Activated T-helper 17 cell treated with anti-CD3 and anti-CD28 coated beads, Interleukin-2, amount 50 U/mL, for 72 hours (primary cell): ENCODE results near the gene FOXS1. TPM values are rescaled to one million over a fixed set of nuclear protein-coding genes. Genes with fewer than 3 reads are reported as not detected.
"Not testable (repeated sequence)": the region's sequence is repeated elsewhere in the genome, so short reads cannot be mapped to it uniquely, and the experiment has no call there.

Experiments used
- ATAC-seq: fragments of 150-1000 bp; cut with Tn5 transposase; replicated peaks from 2 replicates; pipeline ENCODE4 v1.10.0; 2021; ENCODE audit warnings: mild to moderate bottlenecking, moderate library complexity
- H3K27ac Mint-ChIP-seq: one replicate; pipeline ENCODE4 v1.8.0; 2022; ENCODE audit warnings: mixed read lengths
- H3K27me3 Mint-ChIP-seq: one replicate; pipeline ENCODE4 v1.8.0; 2022; ENCODE audit warnings: mixed read lengths
- H3K36me3 Mint-ChIP-seq: one replicate; pipeline ENCODE4 v1.8.0; 2022; ENCODE audit warnings: low read depth, mild to moderate bottlenecking, mixed read lengths
- H3K4me1 Mint-ChIP-seq: one replicate; pipeline ENCODE4 v1.8.0; 2022; ENCODE audit warnings: mixed read lengths
- H3K4me3 Mint-ChIP-seq: one replicate; pipeline ENCODE4 v1.8.0; 2022; ENCODE audit warnings: mild to moderate bottlenecking, mixed read lengths
- H3K9me3 Mint-ChIP-seq: one replicate; pipeline ENCODE4 v1.8.0; 2022; ENCODE audit warnings: mixed read lengths
- total RNA-seq, 2 donors: library from RNA; stranded (reverse); gene quantifications; one replicate each; pipeline ENCODE4 v1.2.3, GENCODE V29; 2022

The FOXS1 gene
- total RNA-seq, 2 donors from 2014 or later, result not detected

DNA sequence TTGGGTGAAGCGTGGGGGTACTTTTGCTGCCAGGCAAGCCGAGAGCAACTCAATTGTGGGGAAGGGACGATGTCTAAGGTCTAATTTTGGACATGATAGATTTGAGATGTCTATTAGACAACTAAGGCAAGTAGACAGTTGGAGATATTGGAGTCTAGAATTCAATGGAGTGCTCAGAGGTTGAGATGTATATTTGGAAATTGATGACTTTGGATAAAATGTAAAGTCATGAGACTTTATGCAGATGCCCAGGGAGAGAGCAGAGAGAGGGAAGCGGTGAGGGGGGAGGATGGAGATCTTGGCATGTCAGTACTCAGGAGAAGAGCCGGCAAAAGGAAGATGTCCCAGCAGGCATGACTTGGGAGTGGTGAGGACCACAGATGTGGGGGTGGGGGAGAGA, 19.3 kb downstream of the FOXS1 start:
- H3K27me3 Mint-ChIP-seq, result no peaks in the 10 kb centered on the region
- H3K36me3 Mint-ChIP-seq, result no peaks in the 10 kb centered on the region
- no peak overlapping the region for H3K4me3 Mint-ChIP-seq
- no peak for ATAC-seq
- H3K4me1 Mint-ChIP-seq, result no peaks in the 10 kb centered on the region
- no peaks in the 10 kb centered on the region for H3K9me3 Mint-ChIP-seq
- no peak overlapping the region for H3K27ac Mint-ChIP-seq

DNA sequence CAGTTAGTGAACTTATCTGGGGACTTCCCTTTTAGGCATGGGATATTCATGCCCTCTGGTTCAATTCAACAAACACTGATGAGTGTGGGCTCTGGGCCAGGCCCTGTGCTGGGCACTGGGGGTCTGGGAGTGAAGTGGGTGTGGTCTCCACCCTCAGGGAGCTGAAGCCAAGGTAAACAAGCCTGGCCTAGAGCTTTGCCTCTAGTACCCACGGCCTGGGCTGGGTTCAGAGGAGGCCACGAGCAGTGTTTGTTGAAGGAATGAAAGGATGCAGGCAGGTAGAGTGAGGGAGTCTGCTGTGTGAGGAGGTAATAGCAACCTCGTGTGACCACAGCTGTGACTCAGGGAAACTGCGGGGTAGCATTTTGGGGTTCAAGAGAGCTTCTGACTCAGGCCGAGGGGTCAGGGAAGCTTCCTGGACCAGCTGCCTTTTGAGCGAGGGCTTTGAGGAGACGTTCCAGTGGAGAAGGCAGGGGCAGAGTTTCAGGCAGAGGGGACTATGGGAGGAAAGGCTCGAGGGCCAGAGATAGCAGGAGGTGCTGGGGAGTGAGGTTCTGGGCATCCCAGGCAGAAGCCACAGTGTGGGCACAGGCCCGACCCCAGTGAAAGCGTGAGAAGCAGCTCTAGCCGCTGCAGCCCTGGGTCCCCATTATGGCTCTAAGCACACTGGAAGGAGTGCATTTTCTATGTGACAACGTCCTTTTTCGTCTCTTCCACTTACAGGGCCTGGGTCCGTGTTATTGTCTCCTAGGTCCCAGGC, 20.7 kb downstream of the FOXS1 start:
- H3K4me1 Mint-ChIP-seq, result no peaks in the 10 kb centered on the region

DNA sequence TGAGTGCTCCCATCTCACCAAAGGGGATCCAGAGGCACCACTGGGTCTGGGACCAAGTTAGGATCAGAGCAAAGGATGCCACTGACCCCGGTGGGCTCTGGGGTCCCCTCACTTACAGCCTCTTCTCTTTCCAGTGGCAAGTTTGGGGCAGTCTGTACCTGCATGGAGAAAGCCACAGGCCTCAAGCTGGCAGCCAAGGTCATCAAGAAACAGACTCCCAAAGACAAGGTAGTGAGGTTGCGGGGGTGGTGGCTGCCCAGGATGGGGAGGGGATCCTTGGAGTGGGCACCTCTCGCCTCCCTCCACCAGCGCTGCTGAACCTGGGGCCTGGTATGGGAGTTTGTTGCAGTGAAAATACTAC, 21.3 kb downstream of the FOXS1 start:
- no peaks in the 10 kb centered on the region for H3K36me3 Mint-ChIP-seq
- no peaks in the 10 kb centered on the region for H3K4me1 Mint-ChIP-seq
- ATAC-seq, result no peak
- H3K9me3 Mint-ChIP-seq, result no peaks in the 10 kb centered on the region
- H3K27me3 Mint-ChIP-seq, result no peaks in the 10 kb centered on the region
- H3K27ac Mint-ChIP-seq, result no peak overlapping the region
- no peak overlapping the region for H3K4me3 Mint-ChIP-seq

More for the DNA sequence above, 20.7 kb downstream of the FOXS1 start:
- no peak for ATAC-seq
- H3K27me3 Mint-ChIP-seq, result no peaks in the 10 kb centered on the region
- H3K36me3 Mint-ChIP-seq, result no peaks in the 10 kb centered on the region
- no peaks in the 10 kb centered on the region for H3K9me3 Mint-ChIP-seq
- no peak overlapping the region for H3K27ac Mint-ChIP-seq
- no peak overlapping the region for H3K4me3 Mint-ChIP-seq

DNA sequence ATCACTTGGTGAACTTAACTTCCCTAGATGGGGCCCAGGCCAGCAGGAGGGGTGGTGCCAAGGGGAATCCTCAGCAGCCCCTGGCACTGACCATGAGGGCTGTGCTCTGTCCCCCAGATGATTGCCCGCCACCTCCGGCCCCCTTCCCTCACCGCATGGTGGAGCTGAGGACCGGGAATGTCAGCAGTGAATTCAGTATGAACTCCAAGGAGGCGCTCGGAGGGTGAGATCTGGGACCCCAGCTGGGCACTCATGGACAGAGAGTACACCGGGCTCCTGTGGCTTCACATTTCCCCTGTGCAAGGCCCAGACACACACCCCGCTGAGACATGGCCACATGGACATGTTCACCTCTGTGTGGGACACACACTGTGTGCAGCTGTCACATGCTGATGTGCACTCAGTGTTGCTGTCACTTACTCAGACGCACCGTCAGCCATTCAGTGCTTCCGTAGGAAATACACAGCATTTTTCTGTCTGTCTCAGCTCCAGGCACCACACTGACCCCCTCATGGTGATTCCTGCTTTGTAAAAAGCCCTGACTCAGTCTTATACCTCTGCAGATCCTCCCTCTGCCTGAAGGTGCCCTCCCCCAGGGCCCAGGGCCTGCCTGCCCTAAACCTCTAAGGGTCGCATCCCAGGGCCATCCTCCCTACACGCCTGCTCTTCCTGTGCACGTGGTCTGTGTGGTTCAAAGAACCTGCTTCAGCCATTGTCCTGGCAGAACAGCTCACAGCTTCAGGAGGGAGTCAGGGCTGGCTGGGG, 21.9 kb downstream of the FOXS1 start:
- Mint-ChIP-seq H3K9me3 (no peaks in the 10 kb centered on the region), H3K36me3 (no peaks in the 10 kb centered on the region), H3K4me1 (no peaks in the 10 kb centered on the region), H3K27ac (no peak overlapping the region), H3K4me3 (no peak overlapping the region), H3K27me3 (no peaks in the 10 kb centered on the region)
- ATAC-seq, result no peak

DNA sequence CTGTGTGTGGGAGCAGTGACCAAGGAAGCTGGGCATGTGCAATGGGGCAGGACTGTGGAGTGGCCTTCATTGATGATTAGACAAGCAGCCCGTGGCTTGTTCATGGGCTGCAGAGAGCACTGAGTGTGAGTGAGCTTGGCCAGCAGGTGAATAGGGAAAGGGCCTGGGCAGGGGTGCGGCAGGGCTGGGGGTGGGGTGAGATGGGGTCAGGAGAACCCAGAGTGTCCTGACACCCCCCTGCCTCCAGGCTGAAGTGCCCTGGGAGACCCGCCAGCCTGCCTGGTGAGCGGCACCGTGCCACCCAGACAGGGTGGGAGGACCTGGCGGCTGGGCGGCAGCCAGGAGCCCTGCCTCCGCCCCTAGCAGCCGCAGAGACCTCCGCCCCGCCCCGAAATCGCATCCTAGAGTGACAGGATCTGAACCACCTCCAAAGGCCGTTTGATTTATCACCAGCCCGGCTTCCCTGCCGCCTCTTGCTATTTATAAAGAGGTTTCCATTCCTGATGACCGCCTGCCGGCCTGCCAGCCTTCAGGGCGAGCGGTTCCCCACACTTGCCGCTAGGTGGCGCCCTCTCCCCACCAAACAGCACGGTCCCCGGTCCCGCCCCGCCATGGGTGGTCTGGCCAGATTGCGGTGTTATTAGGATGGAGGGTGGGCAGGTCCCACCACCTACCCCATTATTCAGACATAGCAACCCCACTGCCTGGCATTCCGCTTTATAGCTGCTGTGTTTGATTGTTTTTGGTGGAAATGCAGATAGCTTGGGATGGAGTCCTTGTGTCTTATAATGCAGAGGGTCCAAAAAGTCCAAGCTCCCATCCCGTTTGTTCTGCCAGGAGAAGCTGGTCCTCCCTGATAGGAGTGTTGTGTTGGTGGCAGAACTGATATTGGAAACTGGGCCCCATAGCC, 22.7 kb downstream of the FOXS1 start:
- H3K36me3 Mint-ChIP-seq, result no peaks in the 10 kb centered on the region
- no peaks in the 10 kb centered on the region for H3K9me3 Mint-ChIP-seq
- H3K27ac Mint-ChIP-seq, result no peak overlapping the region
- H3K4me1 Mint-ChIP-seq, result no peaks in the 10 kb centered on the region
- H3K27me3 Mint-ChIP-seq, result no peaks in the 10 kb centered on the region
- peak; percentile 84 for ATAC-seq
- H3K4me3 Mint-ChIP-seq, result peak overlapping the region; percentile 10

DNA sequence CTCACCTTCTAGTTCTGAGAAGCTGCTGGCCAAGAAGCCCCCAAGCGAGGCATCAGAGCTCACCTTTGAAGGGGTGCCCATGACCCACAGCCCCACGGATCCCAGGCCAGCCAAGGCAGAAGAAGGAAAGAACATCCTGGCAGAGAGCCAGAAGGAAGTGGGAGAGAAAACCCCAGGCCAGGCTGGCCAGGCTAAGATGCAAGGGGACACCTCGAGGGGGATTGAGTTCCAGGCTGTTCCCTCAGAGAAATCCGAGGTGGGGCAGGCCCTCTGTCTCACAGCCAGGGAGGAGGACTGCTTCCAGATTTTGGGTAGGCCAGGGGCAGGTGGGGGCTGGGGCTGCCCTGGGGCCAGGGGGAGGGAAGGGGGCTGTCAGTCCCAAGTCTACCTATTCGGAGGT, 24.0 kb downstream of the FOXS1 start:
- no peaks in the 10 kb centered on the region for H3K4me1 Mint-ChIP-seq
- no peaks in the 10 kb centered on the region for H3K27me3 Mint-ChIP-seq
- ATAC-seq, result no peak
- H3K36me3 Mint-ChIP-seq, result no peaks in the 10 kb centered on the region
- no peak overlapping the region for H3K4me3 Mint-ChIP-seq
- H3K9me3 Mint-ChIP-seq, result no peaks in the 10 kb centered on the region
- H3K27ac Mint-ChIP-seq, result no peak overlapping the region

DNA sequence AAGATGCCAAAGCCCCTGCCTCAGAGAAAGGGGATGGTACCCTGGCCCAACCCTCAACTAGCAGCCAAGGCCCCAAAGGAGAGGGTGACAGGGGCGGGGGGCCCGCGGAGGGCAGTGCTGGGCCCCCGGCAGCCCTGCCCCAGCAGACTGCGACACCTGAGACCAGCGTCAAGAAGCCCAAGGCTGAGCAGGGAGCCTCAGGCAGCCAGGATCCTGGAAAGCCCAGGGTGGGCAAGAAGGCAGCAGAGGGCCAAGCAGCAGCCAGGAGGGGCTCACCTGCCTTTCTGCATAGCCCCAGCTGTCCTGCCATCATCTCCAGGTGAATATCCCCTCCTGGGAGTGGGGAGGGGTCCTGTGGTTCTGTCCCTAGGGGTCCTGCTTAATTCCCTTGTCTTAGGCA, 25.2 kb downstream of the FOXS1 start:
- H3K9me3 Mint-ChIP-seq, result no peaks in the 10 kb centered on the region
- no peaks in the 10 kb centered on the region for H3K36me3 Mint-ChIP-seq
- ATAC-seq, result no peak
- no peak overlapping the region for H3K27ac Mint-ChIP-seq
- no peaks in the 10 kb centered on the region for H3K4me1 Mint-ChIP-seq
- H3K27me3 Mint-ChIP-seq, result no peaks in the 10 kb centered on the region
- H3K4me3 Mint-ChIP-seq, result no peak overlapping the region

DNA sequence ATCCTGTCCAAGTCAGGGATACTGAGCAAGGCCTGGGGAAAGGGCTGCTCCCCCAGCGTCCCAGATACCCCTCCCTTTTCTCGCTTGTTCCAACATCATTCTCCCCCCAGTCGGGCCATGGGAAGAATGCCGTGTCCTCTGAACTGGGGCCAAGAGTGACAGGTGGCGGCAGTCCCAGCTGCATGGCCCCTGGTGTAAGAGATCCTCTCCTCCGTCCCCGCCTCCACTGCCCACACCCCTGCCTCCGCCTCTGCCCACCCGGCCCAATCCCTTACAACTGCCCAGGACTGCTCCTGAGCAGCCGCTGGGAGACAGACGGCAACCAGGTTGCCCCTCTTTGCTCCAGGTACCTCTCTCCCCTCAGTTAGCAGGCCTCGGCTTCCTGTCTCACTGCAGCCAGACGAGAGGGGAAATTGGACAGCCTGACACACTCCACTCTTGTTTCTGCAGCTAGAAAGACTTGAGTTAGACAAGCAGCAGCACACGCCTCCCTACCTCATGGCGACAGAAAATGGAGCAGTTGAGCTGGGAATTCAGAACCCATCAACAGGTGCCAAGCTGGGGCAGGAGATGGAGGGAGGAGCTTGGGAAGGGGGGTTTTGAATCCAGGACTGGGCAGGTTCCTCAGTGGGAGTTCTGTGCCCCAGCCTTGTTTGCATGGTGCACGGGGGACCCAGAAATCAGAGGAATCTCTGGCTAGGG, 26.2 kb downstream of the FOXS1 start, which contains the start of gene MYLK2:
MYLK2 (plus strand) TSS at position 274 of the 702 bp plus-strand sequence; CDS start at position 499, 225 bp downstream.
- H3K27ac Mint-ChIP-seq, result no peak within 1 kb of the TSS

DNA sequence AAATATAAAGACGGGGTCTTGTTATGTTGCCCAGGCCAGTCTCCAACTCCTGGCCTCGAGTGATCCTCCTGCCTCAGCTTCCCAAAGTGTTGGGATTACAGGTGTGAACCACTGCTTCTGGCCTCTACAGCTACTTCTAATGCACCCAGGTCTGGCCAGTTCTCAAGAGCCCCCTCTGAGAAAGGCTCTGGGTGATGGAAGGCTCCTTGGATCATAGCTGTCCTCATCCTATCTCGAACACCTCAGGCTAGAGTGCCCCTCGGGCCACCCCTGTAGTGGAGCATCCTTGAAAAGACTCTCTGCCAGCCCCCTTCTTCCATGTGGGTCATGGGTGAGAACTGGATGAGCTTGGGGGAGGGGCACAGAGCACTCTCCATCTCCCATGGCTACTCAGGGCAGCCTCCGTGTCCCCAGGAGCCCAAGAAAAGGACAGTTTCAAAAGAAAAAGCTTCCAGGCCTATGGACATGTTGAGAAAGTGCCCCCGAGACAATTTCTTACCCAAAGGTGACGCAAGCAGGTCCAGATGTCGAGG, 27.0 kb downstream of the FOXS1 start:
- ATAC-seq, result no peak
- Mint-ChIP-seq H3K4me3 (no peak overlapping the region), H3K36me3 (no peaks in the 10 kb centered on the region), H3K27ac (no peak overlapping the region), H3K9me3 (no peaks in the 10 kb centered on the region), H3K4me1 (no peaks in the 10 kb centered on the region), H3K27me3 (no peaks in the 10 kb centered on the region)

More for the DNA sequence above, 26.2 kb downstream of the FOXS1 start, which contains the start of gene MYLK2:
- no peak for ATAC-seq
- Mint-ChIP-seq H3K27me3 (no peaks in the 10 kb centered on the region), H3K9me3 (no peaks in the 10 kb centered on the region), H3K4me1 (no peaks in the 10 kb centered on the region), H3K4me3 (no peak within 1 kb of the TSS), H3K36me3 (no peaks in the 10 kb centered on the region)

DNA sequence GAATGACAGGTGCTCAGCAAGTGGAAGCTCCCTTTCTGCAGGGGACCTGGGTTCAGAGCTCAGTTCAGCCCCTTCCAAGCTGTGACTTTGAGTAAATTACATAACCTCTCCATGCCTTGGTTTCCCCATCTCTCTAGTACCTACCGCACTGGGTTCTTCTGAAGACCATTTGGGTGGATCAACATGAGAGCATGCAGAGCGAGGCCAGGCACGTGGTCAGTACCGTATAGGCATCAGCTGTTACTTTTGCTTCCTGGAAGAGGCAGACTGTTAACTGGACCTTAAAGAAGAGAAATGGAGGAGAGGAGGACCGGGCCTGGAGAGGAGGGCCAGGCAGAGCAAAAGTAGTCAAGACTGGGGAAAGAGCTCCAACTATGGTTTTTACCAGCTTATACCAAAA, 27.9 kb downstream of the FOXS1 start:
- no peaks in the 10 kb centered on the region for H3K9me3 Mint-ChIP-seq
- H3K4me3 Mint-ChIP-seq, result no peak overlapping the region
- no peaks in the 10 kb centered on the region for H3K27me3 Mint-ChIP-seq
- H3K27ac Mint-ChIP-seq, result no peak overlapping the region
- ATAC-seq, result no peak
- no peaks in the 10 kb centered on the region for H3K4me1 Mint-ChIP-seq
- no peaks in the 10 kb centered on the region for H3K36me3 Mint-ChIP-seq

DNA sequence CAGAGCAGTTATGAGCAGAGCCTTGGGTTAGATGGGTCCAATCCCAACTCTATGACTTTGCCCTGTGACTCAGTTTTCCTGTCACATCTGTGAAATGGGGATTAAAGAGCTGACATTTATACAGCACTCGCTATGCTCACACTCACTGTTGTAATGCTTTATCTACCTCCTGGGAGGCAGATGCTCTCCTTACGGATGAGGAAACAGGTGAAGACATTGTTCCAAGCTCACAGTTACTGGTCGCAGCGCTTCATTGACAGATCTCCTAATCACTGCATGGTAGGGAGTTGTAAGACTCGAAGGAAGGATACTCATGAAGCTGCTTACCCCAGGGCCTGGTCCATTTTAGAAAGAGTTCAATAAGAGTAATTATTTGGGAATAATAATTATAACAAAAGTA, 29.2 kb downstream of the FOXS1 start:
- no peak overlapping the region for H3K27ac Mint-ChIP-seq
- H3K4me1 Mint-ChIP-seq, result no peaks in the 10 kb centered on the region
- no peak overlapping the region for H3K4me3 Mint-ChIP-seq
- no peaks in the 10 kb centered on the region for H3K27me3 Mint-ChIP-seq
- H3K36me3 Mint-ChIP-seq, result no peaks in the 10 kb centered on the region
- ATAC-seq, result no peak
- H3K9me3 Mint-ChIP-seq, result no peaks in the 10 kb centered on the region

DNA sequence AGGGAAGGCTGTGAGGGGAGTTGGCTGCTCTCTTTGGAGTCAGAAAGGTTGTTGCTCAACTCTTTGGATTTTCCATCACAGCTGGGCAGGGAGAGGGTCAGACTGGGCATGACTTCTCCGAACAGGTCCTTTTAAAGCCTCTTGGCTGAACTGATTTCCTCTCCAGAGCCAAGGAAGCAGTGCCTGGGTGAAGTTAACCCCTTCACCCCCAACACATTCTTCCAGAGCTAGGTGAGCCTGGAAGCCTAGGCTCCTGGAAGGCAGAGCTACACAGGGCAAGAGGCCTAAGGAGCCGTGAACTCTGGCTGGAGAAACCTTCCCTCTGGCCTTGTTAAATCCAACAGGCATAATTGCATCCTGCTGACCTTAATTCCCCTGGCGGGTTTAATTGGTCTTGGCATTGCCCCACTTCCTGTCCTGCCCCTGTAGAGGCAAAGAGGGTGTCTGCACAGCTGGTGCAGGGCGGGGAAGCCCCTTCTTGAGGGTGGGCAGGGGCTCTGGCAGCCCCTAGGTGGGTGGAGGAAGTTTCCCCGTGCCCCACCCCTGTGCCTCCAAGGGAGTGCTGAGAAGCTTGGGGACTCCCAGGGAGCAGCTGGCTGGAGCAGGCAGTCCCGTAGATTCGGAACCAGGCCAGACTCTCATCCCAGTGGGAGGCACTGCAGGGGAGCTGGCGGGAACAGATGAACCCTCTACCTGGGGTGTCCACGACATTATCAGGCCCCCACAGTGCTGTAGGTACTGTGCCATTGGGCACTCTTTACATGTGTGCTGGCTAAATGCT, 29.8 kb downstream of the FOXS1 start:
- no peaks in the 10 kb centered on the region for H3K36me3 Mint-ChIP-seq
- ATAC-seq, result no peak
- H3K27me3 Mint-ChIP-seq, result no peaks in the 10 kb centered on the region
- no peak overlapping the region for H3K4me3 Mint-ChIP-seq
- H3K9me3 Mint-ChIP-seq, result no peaks in the 10 kb centered on the region
- H3K27ac Mint-ChIP-seq, result no peak overlapping the region
- H3K4me1 Mint-ChIP-seq, result no peaks in the 10 kb centered on the region

DNA sequence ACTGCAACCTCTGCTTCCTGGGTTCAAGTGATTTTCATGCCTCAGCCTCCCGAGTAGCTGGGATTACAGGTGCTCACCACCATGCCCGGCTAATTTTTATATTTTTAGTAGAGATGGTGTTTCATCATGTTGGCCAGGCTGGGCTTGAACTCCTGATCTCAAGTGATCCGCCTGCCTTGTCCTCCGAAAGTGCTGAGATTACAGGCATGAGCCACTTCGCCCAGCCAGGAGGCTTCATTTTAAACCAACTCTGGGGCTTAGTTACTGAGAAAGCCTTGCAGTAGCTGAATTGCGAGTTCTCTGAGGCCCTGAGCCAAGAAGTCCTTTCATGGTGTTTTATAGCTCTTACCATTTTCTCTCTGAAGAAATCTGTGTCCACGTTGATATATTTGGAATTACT, 31.3 kb downstream of the FOXS1 start:
- ATAC-seq, H3K27me3 Mint-ChIP-seq, H3K27ac Mint-ChIP-seq, H3K4me3 Mint-ChIP-seq, H3K9me3 Mint-ChIP-seq, H3K36me3 Mint-ChIP-seq, H3K4me1 Mint-ChIP-seq: not testable (repeated sequence)
